Neural progenitor cell (in vitro differentiated cells): ENCODE data around the gene UBXN7.

Experiments
- EZH2 ChIP-seq: fragments of 200-600 bp; sonication (generic); IDR thresholded peaks from 2 replicates; pipeline ENCODE4 v1.6.1; 2017; ENCODE audit warnings: antibody characterized with exemption, mild to moderate bottlenecking, moderate library complexity
- TF ChIP-seq, protein P1 (sequence below): fragments of 200-600 bp; sonication (generic); IDR thresholded peaks from 2 replicates; pipeline ENCODE4 v1.5.1; 2017; ENCODE audit warnings: antibody characterized with exemption, mild to moderate bottlenecking

DNA sequence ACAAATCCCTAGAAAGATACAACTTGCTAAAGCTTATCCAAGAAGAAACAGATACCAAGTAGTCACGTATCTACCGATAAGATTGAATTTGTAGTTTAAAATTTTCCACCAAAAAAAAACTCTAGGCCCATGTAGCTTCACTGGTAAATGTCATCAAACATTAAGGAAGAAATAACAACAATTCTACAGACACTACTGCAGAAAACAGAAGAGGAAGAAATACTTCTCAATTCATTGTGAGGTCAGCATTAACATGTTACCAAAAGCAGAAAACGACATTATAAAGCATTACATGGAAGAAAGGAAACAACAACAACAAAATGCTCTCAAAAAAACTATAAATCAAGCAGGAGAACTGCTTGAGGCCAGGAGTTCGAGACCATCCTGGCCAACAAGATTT, 66.5 kb downstream of the UBXN7 start:
- TF ChIP-seq EZH2: no peak
- TF ChIP-seq, protein P1, sequence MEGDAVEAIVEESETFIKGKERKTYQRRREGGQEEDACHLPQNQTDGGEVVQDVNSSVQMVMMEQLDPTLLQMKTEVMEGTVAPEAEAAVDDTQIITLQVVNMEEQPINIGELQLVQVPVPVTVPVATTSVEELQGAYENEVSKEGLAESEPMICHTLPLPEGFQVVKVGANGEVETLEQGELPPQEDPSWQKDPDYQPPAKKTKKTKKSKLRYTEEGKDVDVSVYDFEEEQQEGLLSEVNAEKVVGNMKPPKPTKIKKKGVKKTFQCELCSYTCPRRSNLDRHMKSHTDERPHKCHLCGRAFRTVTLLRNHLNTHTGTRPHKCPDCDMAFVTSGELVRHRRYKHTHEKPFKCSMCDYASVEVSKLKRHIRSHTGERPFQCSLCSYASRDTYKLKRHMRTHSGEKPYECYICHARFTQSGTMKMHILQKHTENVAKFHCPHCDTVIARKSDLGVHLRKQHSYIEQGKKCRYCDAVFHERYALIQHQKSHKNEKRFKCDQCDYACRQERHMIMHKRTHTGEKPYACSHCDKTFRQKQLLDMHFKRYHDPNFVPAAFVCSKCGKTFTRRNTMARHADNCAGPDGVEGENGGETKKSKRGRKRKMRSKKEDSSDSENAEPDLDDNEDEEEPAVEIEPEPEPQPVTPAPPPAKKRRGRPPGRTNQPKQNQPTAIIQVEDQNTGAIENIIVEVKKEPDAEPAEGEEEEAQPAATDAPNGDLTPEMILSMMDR: no peak
